ENCODE measurements around the gene COQ10B.

GRCh38 chr2:197514754-197515153 is 61.4 kb downstream of the COQ10B start:
- TF ChIP-seq CTCF (IDR thresholded peaks at IDR 0.05) (no peak), POLR2A (IDR thresholded peaks at IDR 0.05) (no peak)
